ENCODE data around the gene INAFM2. TPM values are rescaled to one million over a fixed set of nuclear protein-coding genes. Genes with fewer than 3 reads are reported as not detected.

INAFM2 gene
- total RNA-seq, 1 donor from 2014 or later: 14.9 TPM

DNA sequence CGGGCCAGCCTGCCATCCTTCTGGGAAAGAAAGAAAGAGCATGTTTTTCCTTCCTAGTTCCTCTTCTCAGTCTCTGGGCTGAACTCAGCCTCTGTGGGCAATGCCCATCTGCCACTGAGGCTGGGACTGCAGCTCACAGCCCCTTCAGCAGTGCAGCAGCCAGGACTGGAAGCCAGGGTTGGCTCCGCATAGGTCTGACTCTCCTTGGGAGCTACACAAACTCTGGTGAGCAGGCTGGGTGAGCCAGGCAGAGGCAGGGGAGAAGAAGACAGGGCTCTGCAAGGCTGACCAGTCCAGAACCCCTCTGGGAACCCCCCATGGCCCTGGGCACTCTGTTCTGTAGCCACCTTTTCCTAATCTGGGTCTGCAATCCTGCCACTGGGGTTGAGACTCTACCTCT is 38.1 kb downstream of the INAFM2 start:
- H3K36me3 ChIP-seq (ENCODE audit: control insufficient read depth, insufficient read depth, low read length): no peaks in the 10 kb centered on the region
- DNase-seq (ENCODE audit: low read depth): no peak
- TF ChIP-seq, protein P1, sequence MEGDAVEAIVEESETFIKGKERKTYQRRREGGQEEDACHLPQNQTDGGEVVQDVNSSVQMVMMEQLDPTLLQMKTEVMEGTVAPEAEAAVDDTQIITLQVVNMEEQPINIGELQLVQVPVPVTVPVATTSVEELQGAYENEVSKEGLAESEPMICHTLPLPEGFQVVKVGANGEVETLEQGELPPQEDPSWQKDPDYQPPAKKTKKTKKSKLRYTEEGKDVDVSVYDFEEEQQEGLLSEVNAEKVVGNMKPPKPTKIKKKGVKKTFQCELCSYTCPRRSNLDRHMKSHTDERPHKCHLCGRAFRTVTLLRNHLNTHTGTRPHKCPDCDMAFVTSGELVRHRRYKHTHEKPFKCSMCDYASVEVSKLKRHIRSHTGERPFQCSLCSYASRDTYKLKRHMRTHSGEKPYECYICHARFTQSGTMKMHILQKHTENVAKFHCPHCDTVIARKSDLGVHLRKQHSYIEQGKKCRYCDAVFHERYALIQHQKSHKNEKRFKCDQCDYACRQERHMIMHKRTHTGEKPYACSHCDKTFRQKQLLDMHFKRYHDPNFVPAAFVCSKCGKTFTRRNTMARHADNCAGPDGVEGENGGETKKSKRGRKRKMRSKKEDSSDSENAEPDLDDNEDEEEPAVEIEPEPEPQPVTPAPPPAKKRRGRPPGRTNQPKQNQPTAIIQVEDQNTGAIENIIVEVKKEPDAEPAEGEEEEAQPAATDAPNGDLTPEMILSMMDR (IDR thresholded peaks at IDR 0.05; ENCODE audit: insufficient read depth, low read length, poor library complexity, severe bottlenecking): no peak

DNA sequence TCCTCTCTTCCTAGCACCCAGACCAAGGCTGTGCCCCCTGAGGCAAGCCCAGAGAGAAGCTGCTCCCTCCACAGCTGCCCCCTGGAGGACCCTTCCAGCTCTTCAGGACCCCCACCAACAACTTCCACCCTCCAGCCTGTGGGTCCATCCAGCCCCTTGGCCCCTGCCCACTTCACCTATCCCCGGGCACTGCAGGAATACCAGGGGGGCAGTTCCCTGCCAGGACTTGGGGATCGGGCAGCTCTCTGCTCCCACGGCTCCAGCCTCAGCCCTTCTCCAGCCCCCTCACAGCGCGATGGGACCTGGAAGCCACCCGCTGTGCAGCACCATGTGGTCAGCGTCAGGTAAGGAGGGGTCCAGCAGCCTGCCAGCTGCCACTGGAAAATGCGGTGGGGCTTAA is 40.1 kb downstream of the INAFM2 start:
- DNase-seq (ENCODE audit: low read depth): no peak
- TF ChIP-seq, protein P1 (IDR thresholded peaks at IDR 0.05; ENCODE audit: insufficient read depth, low read length, poor library complexity, severe bottlenecking): no peak
- Histone ChIP-seq H3K4me3 (ENCODE audit: low read depth, low read length) (no peak overlapping the region), H3K36me3 (ENCODE audit: control insufficient read depth, insufficient read depth, low read length) (no peaks in the 10 kb centered on the region), H3K27me3 (ENCODE audit: control insufficient read depth, insufficient read depth, low read length) (peaks cover 27% of the 10 kb centered on the region)

More for the DNA sequence above, 38.1 kb downstream of the INAFM2 start:
- Histone ChIP-seq H3K4me3 (ENCODE audit: low read depth, low read length) (no peak overlapping the region), H3K27me3 (ENCODE audit: control insufficient read depth, insufficient read depth, low read length) (peaks cover 25% of the 10 kb centered on the region)

DNA sequence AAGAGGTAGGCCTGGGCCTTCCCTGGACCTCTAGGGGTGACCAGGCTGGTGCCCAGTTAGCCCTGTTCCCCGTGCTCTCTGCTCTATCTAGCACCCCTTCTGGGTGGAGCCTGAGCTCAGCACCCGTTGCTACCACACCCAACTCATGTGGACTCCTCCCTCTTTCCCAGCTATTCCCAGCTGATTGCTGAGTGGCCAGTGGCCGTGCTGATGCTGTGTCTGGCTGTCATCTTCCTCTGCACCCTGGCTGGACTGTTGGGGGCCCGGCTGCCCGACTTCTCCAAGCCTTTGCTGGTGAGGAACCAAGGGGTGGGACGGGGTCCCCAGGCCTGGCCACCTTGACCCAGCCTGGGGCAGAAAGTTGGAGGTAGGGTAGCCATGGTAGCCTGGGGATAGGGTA is 40.8 kb downstream of the INAFM2 start:
- Histone ChIP-seq H3K36me3 (ENCODE audit: control insufficient read depth, insufficient read depth, low read length) (no peaks in the 10 kb centered on the region), H3K4me3 (ENCODE audit: low read depth, low read length) (no peak overlapping the region), H3K27me3 (ENCODE audit: control insufficient read depth, insufficient read depth, low read length) (peaks cover 23% of the 10 kb centered on the region)
- TF ChIP-seq, protein P1 (IDR thresholded peaks at IDR 0.05; ENCODE audit: insufficient read depth, low read length, poor library complexity, severe bottlenecking): no peak
- no peak for DNase-seq (ENCODE audit: low read depth)

DNA sequence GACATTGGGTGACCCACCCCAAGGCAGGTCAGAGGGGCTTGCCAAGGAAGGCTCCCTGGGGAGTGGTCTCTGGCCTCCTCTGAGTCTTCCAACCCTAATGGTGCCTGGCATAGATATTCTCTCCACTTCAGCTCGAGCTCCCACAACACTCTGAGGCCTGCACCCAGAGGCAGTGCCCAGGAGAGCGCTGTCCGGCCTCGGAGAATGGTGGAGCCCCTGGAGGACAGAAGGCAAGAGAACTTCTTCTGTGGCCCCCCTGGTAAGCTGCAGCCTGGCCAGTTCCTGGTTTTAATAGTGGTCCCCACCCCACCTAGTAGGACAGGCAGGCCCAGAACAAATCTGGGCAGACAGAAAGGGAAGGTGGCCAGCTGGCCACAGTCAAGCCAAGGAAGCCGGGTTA is 41.5 kb downstream of the INAFM2 start:
- Histone ChIP-seq H3K4me3 (ENCODE audit: low read depth, low read length) (no peak overlapping the region), H3K36me3 (ENCODE audit: control insufficient read depth, insufficient read depth, low read length) (no peaks in the 10 kb centered on the region), H3K27me3 (ENCODE audit: control insufficient read depth, insufficient read depth, low read length) (peaks cover 26% of the 10 kb centered on the region)
- TF ChIP-seq, protein P1 (IDR thresholded peaks at IDR 0.05; ENCODE audit: insufficient read depth, low read length, poor library complexity, severe bottlenecking): no peak
- no peak for DNase-seq (ENCODE audit: low read depth)

DNA sequence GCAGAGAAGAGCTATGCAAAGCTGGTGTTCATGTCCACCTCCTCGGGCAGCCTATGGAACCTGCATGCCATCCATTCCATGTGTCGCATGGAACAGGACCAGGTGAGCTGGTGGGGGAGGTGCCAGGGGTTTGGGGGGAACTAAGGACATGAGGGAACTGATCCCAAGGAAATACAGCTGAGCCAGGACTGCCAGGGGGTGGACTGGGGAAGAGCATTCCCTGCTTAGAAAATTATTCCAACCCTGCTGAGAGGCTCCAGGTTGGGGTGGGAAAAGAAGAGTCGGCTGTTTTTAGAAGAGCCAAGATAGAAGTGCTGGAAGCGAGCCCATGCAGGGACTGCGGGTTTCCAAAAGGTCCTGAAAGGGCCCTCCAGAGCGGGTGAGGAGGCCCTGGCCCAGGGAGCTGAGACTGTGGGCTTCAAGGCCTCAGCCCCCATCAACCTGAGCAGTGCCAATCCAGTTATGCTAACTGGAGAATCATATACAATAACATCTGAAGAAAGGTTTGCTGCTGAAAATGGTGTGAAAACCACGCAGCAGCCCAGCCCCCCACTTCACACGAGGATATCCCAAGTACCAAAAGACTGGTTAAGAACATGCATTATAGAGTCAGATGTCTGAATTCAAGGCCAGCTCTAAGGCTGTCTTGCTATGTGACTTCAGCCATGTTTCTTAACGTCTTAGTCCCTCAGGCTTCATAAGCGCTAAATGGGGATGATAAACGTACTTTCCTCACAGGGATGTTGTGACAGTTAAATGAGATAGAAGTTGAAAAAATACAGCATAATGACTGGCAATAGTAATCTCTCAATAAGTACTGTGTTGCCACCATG is 42.3 kb downstream of the INAFM2 start:
- Histone ChIP-seq H3K4me3 (ENCODE audit: low read depth, low read length) (no peak overlapping the region), H3K36me3 (ENCODE audit: control insufficient read depth, insufficient read depth, low read length) (no peaks in the 10 kb centered on the region), H3K27me3 (ENCODE audit: control insufficient read depth, insufficient read depth, low read length) (peaks cover 30% of the 10 kb centered on the region)
- TF ChIP-seq, protein P1 (IDR thresholded peaks at IDR 0.05; ENCODE audit: insufficient read depth, low read length, poor library complexity, severe bottlenecking): no peak
- DNase-seq (ENCODE audit: low read depth): no peak
